GM12878 (cell line): ENCODE results near the gene SGSM2. TPM values are rescaled to one million over a fixed set of nuclear protein-coding genes. Genes with fewer than 3 reads are reported as not detected.
A peak's percentile ranks its signal among the peaks of the same experiment; 100 is the strongest.

Source experiments
- ZZZ3 ChIP-seq: IDR thresholded peaks from 2 replicates; pipeline ENCODE4 v1.6.1; 2011; ENCODE audit warnings: low read depth; ENCODE audit not compliant: control insufficient read depth, insufficient read length
- polyA plus RNA-seq, 11 experiments: library from polyadenylated mRNA; depleted of rRNA in 4 of 11; unstranded in 6 of 11; stranded (reverse) in 5 of 11; fragments of >200 nt; fragmentation: Nextera tagmentation in 4 of 11; fragmentation: Illumina TruSeq in 1 of 11; extraction: Ambion mirVana in 4 of 11; extraction: Trizol in 1 of 11; gene quantifications; 1 replicate in 1 of 11; 2 replicates in 10 of 11; pipeline versions ENCODE4 v1.2.1 to v1.2.3, GENCODE V29; 2011 to 2016; ENCODE audit warnings: inconsistent platforms in 2 of 11, missing spikeins in 2 of 11, low read depth in 1 of 11
- total RNA-seq, 4 experiments: library from RNA; depleted of rRNA in 3 of 4; stranded (reverse); fragments of >200 nt in 3 of 4; fragmentation: Illumina TruSeq in 1 of 4; extraction: Trizol in 1 of 4; gene quantifications; 2 replicates each; pipeline versions ENCODE4 v1.2.1 to v1.2.3, GENCODE V29; 2013 to 2021
- TF ChIP-seq, protein P1 (sequence below): IDR thresholded peaks from 2 replicates; pipeline ENCODE4 v1.6.1; 2011; ENCODE audit warnings: borderline replicate concordance, low read depth, mild to moderate bottlenecking, moderate library complexity, mixed read lengths, low read length; ENCODE audit not compliant: insufficient read depth; ENCODE audit errors: extremely low read length
- TF ChIP-seq, protein P2 (sequence below): fragments of 450-650 bp; IDR thresholded peaks from 2 replicates; pipeline ENCODE4 v1.6.1; 2018; ENCODE audit warnings: mild to moderate bottlenecking, low read depth, moderate library complexity; ENCODE audit not compliant: partially characterized antibody
- TF ChIP-seq, protein P3 (sequence below): fragments of 150-350 bp; IDR thresholded peaks from 2 replicates; pipeline ENCODE4 v1.6.1; 2014; ENCODE audit warnings: mild to moderate bottlenecking, low read depth, low read length

SGSM2 gene
- total and polyA plus RNA-seq, 10 of the 15 experiments (the other 5 are each of a cell fraction or from before 2014, with no cell fraction given) = 0.50 to 50.9 (median 18.5) TPM

- TF ChIP-seq, protein P1, sequence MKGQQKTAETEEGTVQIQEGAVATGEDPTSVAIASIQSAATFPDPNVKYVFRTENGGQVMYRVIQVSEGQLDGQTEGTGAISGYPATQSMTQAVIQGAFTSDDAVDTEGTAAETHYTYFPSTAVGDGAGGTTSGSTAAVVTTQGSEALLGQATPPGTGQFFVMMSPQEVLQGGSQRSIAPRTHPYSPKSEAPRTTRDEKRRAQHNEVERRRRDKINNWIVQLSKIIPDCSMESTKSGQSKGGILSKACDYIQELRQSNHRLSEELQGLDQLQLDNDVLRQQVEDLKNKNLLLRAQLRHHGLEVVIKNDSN = peak; percentile 61
- TF ChIP-seq, protein P2, sequence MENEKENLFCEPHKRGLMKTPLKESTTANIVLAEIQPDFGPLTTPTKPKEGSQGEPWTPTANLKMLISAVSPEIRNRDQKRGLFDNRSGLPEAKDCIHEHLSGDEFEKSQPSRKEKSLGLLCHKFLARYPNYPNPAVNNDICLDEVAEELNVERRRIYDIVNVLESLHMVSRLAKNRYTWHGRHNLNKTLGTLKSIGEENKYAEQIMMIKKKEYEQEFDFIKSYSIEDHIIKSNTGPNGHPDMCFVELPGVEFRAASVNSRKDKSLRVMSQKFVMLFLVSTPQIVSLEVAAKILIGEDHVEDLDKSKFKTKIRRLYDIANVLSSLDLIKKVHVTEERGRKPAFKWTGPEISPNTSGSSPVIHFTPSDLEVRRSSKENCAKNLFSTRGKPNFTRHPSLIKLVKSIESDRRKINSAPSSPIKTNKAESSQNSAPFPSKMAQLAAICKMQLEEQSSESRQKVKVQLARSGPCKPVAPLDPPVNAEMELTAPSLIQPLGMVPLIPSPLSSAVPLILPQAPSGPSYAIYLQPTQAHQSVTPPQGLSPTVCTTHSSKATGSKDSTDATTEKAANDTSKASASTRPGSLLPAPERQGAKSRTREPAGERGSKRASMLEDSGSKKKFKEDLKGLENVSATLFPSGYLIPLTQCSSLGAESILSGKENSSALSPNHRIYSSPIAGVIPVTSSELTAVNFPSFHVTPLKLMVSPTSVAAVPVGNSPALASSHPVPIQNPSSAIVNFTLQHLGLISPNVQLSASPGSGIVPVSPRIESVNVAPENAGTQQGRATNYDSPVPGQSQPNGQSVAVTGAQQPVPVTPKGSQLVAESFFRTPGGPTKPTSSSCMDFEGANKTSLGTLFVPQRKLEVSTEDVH = no peak
- TF ChIP-seq ZZZ3 = no peak
- TF ChIP-seq, protein P3, sequence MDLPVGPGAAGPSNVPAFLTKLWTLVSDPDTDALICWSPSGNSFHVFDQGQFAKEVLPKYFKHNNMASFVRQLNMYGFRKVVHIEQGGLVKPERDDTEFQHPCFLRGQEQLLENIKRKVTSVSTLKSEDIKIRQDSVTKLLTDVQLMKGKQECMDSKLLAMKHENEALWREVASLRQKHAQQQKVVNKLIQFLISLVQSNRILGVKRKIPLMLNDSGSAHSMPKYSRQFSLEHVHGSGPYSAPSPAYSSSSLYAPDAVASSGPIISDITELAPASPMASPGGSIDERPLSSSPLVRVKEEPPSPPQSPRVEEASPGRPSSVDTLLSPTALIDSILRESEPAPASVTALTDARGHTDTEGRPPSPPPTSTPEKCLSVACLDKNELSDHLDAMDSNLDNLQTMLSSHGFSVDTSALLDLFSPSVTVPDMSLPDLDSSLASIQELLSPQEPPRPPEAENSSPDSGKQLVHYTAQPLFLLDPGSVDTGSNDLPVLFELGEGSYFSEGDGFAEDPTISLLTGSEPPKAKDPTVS = no peak
- TF ChIP-seq, all 136 proteins: peak for 3
Observed at GRCh38 chr17:2400474-2400866, 63.2 kb downstream of the SGSM2 start (continued).
